WTC11 (cell line): ENCODE measurements around the gene ZNF217. TPM values are rescaled to one million over a fixed set of nuclear protein-coding genes. Genes with fewer than 3 reads are reported as not detected.

Experiments
- ATAC-seq: fragments of 200-7000 bp; cut with Tn5 transposase; 2 replicates; pipeline ENCODE4 v1.10.0; 2021; ENCODE audit warnings: mild to moderate bottlenecking, moderate library complexity
- CTCF ChIA-PET: fragments of 300-600 bp; sonication (Branson Sonifier 250); formaldehyde crosslinking; loops from one replicate; lab custom pipeline; 2021; ENCODE audit warnings: antibody characterized with exemption; lab: Charles Lee
- POLR2A ChIA-PET: fragments of 350-600 bp; sonication (Branson Sonifier 250); formaldehyde crosslinking; loops from one replicate; lab custom pipeline; 2021; ENCODE audit warnings: antibody characterized with exemption; lab: Charles Lee
- DNase-seq: peaks from one replicate; pipeline ENCODE4 v3.0.0; 2021; ENCODE audit warnings: low spot score
- H3K27ac Mint-ChIP-seq: 2 replicates; pipeline ENCODE4 v1.8.0; 2021; ENCODE audit warnings: mixed read lengths
- H3K27me3 Mint-ChIP-seq: 2 replicates; pipeline ENCODE4 v1.8.0; 2021; ENCODE audit warnings: low read depth, mild to moderate bottlenecking, moderate library complexity, mixed read lengths
- H3K36me3 Mint-ChIP-seq: 2 replicates; pipeline ENCODE4 v1.8.0; 2021; ENCODE audit warnings: mixed read lengths
- H3K4me1 Mint-ChIP-seq: 2 replicates; pipeline ENCODE4 v1.8.0; 2022; ENCODE audit warnings: mixed read lengths
- H3K4me3 Mint-ChIP-seq: 2 replicates; pipeline ENCODE4 v1.8.0; 2021; ENCODE audit warnings: mild to moderate bottlenecking, moderate library complexity, mixed read lengths
- H3K9me3 Mint-ChIP-seq: 2 replicates; pipeline ENCODE4 v1.8.0; 2021; ENCODE audit warnings: mixed read lengths
- ESRRA ChIP-seq: sonication (generic); formaldehyde crosslinking; IDR thresholded peaks from 2 replicates; pipeline ENCODE4 v1.8.1; 2022; ENCODE audit warnings: mild to moderate bottlenecking, missing genetic modification reagents, borderline replicate concordance
- GABPB1 ChIP-seq: sonication (generic); formaldehyde crosslinking; IDR thresholded peaks from 2 replicates; pipeline ENCODE4 v1.8.1; 2023; ENCODE audit warnings: mild to moderate bottlenecking, missing genetic modification reagents
- GRHL2 ChIP-seq: fragments of 250-450 bp; sonication (Bioruptor Pico); IDR thresholded peaks from 2 replicates; pipeline ENCODE4 v1.8.0; 2022; ENCODE audit warnings: mild to moderate bottlenecking, moderate library complexity; ENCODE audit not compliant: insufficient replicate concordance, severe bottlenecking
- JAZF1 ChIP-seq: fragments of 250-450 bp; sonication (Bioruptor Pico); IDR thresholded peaks from 2 replicates; pipeline ENCODE4 v1.9.0; 2021; ENCODE audit warnings: moderate library complexity, mild to moderate bottlenecking, inconsistent platforms
- RELA ChIP-seq: sonication (generic); formaldehyde crosslinking; IDR thresholded peaks from 2 replicates; pipeline ENCODE4 v1.8.1; 2022; ENCODE audit warnings: missing genetic modification reagents, mild to moderate bottlenecking, borderline replicate concordance
- RORB ChIP-seq: fragments of 250-450 bp; sonication (Bioruptor Pico); IDR thresholded peaks from 2 replicates; pipeline ENCODE4 v1.9.0; 2021; ENCODE audit warnings: mild to moderate bottlenecking
- SMAD3 ChIP-seq: sonication (generic); formaldehyde crosslinking; IDR thresholded peaks from 2 replicates; pipeline ENCODE4 v1.8.0; 2022; ENCODE audit warnings: missing genetic modification reagents, mild to moderate bottlenecking, borderline replicate concordance
- ZNF219 ChIP-seq: sonication (generic); formaldehyde crosslinking; IDR thresholded peaks from 2 replicates; pipeline ENCODE4 v1.8.0; 2023; ENCODE audit warnings: missing genetic modification reagents, mild to moderate bottlenecking, borderline replicate concordance
- ZNF263 ChIP-seq: sonication (generic); formaldehyde crosslinking; IDR thresholded peaks from 2 replicates; pipeline ENCODE4 v1.8.1; 2022; ENCODE audit warnings: low read depth, mild to moderate bottlenecking, moderate library complexity, missing genetic modification reagents
- ZNF416 ChIP-seq: fragments of 250-450 bp; sonication (Bioruptor Pico); IDR thresholded peaks from 2 replicates; pipeline ENCODE4 v1.9.0; 2021; ENCODE audit warnings: mild to moderate bottlenecking, inconsistent platforms
- ZNF423 ChIP-seq: fragments of 250-450 bp; sonication (Bioruptor Pico); IDR thresholded peaks from 2 replicates; pipeline ENCODE4 v2.1.2; 2022; ENCODE audit warnings: mild to moderate bottlenecking, moderate library complexity
- total RNA-seq: library from RNA; stranded (reverse); gene quantifications from 3 replicates; pipeline ENCODE4 v1.2.3, GENCODE V29; 2021
- TF ChIP-seq, protein P1 (sequence below): fragments of 250-450 bp; sonication (Bioruptor Pico); IDR thresholded peaks from 2 replicates; pipeline ENCODE4 v1.9.0; 2021; ENCODE audit warnings: moderate library complexity, mild to moderate bottlenecking, inconsistent platforms, borderline replicate concordance
- TF ChIP-seq, protein P2 (sequence below): fragments of 250-450 bp; sonication (Bioruptor Pico); IDR thresholded peaks from 2 replicates; pipeline ENCODE4 v1.9.0; 2021; ENCODE audit warnings: mild to moderate bottlenecking, borderline replicate concordance
- TF ChIP-seq, protein P3 (sequence below): sonication (generic); formaldehyde crosslinking; IDR thresholded peaks from 2 replicates; pipeline ENCODE4 v1.8.1; 2022; ENCODE audit warnings: mild to moderate bottlenecking, moderate library complexity, missing genetic modification reagents
- TF ChIP-seq, protein P4 (sequence below): sonication (generic); formaldehyde crosslinking; IDR thresholded peaks from 2 replicates; pipeline ENCODE4 v1.8.0; 2023; ENCODE audit warnings: missing genetic modification reagents, mild to moderate bottlenecking, borderline replicate concordance
- TF ChIP-seq, protein P5 (sequence below): fragments of 250-450 bp; sonication (Bioruptor Pico); IDR thresholded peaks from 2 replicates; pipeline ENCODE4 v1.8.0; 2021; ENCODE audit warnings: mild to moderate bottlenecking

Gene ZNF217
- total RNA-seq, 1 experiment from 2014 or later = 75.6 TPM

DNA sequence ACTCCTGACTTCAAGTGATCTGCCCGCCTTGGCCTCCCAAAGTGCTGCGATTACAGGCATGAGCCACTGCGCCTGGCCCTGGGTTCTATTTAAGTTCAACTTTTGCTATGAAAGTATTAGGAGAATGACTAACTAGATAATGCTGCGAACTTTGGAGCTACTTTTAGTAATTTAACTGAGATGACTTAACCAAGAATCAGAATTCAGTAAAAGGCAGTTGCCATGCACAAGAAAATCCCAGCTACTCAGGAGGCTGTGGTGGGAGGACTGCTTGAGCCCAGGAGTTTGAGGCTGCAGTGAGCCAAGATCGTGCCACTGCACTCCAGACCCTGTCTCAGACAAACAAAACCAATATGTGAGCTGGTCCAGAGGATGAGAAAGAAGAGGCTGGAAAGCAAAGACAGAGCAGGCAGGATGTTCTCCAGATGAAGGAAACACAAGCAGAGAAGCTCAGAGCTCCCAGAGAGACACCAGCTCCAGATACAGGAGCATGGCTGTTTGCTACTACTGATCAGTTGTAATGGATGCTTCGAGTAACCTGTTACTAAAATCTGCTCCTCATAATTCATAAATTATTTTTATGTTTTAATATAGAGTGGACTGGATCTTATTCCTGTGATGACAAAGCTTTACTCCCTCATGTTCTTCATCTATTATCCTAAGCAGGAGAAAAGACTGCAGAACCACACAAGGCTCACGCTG is 23.9 kb downstream of the ZNF217 start:
- ATAC-seq (no peak), DNase-seq (no peak)
- no peak overlapping the region for H3K4me3 Mint-ChIP-seq
- H3K9me3 Mint-ChIP-seq = no peaks in the 10 kb centered on the region
- TF ChIP-seq ZNF219 (CRISPR knock-in tag) (no peak), ZNF263 (CRISPR knock-in tag) (no peak)
- TF ChIP-seq, protein P1, sequence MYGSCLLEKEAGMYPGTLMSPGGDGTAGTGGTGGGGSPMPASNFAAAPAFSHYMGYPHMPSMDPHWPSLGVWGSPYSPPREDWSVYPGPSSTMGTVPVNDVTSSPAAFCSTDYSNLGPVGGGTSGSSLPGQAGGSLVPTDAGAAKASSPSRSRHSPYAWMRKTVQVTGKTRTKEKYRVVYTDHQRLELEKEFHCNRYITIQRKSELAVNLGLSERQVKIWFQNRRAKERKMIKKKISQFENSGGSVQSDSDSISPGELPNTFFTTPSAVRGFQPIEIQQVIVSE (CRISPR knock-in tag) = no peak
- H3K27me3 Mint-ChIP-seq = no peaks in the 10 kb centered on the region
- peaks cover 82% of the 10 kb centered on the region for H3K36me3 Mint-ChIP-seq
- H3K27ac Mint-ChIP-seq = no peak overlapping the region; the same call in 1 of the 2 replicates
- ChIA-PET CTCF (interaction anchor here (1.0 kb wide), 1 partner anchor 370 kb away, joined by 6 read pairs; no protein-coding TSS in a partner anchor), POLR2A (no interaction called here)
- H3K4me1 Mint-ChIP-seq = no peaks in the 10 kb centered on the region

DNA sequence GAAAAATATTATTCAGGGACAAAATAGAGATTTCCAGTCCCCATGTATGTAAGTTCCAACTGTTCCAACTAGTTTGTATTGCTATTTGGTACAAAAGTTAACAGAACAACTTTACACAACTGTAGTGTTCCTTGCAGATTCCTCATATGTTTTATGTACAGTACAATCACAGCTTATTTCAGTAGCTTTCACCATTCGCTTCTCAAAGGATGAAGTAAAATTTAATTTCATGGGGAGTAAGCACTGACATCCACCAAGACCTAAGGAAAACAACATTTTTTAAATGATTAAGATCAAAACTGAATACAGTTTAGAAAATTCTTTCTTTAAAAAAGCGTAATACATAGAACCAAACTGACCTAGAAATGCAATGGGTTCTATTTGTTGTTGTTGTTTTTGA is 24.6 kb downstream of the ZNF217 start:
- ChIA-PET POLR2A (no interaction called here), CTCF (no interaction called here)
- DNase-seq = no peak
- H3K36me3 Mint-ChIP-seq = peaks cover 74% of the 10 kb centered on the region
- H3K4me3 Mint-ChIP-seq = no peak overlapping the region
- no peak for ATAC-seq
- H3K4me1 Mint-ChIP-seq = peaks cover under 1% of the 10 kb centered on the region
- H3K9me3 Mint-ChIP-seq = no peaks in the 10 kb centered on the region
- H3K27me3 Mint-ChIP-seq = no peaks in the 10 kb centered on the region
- TF ChIP-seq, protein P2, sequence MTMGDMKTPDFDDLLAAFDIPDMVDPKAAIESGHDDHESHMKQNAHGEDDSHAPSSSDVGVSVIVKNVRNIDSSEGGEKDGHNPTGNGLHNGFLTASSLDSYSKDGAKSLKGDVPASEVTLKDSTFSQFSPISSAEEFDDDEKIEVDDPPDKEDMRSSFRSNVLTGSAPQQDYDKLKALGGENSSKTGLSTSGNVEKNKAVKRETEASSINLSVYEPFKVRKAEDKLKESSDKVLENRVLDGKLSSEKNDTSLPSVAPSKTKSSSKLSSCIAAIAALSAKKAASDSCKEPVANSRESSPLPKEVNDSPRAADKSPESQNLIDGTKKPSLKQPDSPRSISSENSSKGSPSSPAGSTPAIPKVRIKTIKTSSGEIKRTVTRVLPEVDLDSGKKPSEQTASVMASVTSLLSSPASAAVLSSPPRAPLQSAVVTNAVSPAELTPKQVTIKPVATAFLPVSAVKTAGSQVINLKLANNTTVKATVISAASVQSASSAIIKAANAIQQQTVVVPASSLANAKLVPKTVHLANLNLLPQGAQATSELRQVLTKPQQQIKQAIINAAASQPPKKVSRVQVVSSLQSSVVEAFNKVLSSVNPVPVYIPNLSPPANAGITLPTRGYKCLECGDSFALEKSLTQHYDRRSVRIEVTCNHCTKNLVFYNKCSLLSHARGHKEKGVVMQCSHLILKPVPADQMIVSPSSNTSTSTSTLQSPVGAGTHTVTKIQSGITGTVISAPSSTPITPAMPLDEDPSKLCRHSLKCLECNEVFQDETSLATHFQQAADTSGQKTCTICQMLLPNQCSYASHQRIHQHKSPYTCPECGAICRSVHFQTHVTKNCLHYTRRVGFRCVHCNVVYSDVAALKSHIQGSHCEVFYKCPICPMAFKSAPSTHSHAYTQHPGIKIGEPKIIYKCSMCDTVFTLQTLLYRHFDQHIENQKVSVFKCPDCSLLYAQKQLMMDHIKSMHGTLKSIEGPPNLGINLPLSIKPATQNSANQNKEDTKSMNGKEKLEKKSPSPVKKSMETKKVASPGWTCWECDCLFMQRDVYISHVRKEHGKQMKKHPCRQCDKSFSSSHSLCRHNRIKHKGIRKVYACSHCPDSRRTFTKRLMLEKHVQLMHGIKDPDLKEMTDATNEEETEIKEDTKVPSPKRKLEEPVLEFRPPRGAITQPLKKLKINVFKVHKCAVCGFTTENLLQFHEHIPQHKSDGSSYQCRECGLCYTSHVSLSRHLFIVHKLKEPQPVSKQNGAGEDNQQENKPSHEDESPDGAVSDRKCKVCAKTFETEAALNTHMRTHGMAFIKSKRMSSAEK (CRISPR knock-in tag) = no peak
- TF ChIP-seq GABPB1 (CRISPR knock-in tag) (no peak), GRHL2 (CRISPR knock-in tag) (no peak), SMAD3 (no peak), ESRRA (CRISPR knock-in tag) (no peak)
- TF ChIP-seq, protein P3, sequence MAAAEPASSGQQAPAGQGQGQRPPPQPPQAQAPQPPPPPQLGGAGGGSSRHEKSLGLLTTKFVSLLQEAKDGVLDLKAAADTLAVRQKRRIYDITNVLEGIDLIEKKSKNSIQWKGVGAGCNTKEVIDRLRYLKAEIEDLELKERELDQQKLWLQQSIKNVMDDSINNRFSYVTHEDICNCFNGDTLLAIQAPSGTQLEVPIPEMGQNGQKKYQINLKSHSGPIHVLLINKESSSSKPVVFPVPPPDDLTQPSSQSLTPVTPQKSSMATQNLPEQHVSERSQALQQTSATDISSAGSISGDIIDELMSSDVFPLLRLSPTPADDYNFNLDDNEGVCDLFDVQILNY (CRISPR knock-in tag) = no peak
- H3K27ac Mint-ChIP-seq = 0 out of 2 replicates have a peak overlapping the region, but pooled peaks have one; percentile 27

DNA sequence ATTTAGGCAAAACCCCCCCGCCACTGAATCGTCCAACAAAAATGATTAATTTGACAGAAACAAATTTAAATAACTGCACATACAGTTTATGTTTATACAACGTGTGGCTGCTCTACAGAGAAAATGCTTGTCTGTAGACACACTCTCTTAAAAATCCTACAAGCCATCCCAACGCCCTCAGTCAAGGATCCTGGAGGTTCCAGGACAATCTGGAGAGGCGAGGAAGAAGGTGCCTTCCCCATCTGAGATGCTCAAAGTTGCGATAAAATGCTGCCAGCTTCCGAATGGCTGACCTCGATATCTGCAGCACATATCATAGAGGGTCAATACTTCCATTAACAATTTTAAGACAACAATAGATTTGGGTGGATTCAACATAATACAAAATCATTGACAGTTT is 25.3 kb downstream of the ZNF217 start:
- H3K9me3 Mint-ChIP-seq = no peaks in the 10 kb centered on the region
- POLR2A ChIA-PET = no interaction called here
- peaks cover 5% of the 10 kb centered on the region for H3K4me1 Mint-ChIP-seq
- H3K27ac Mint-ChIP-seq = no peak overlapping the region
- H3K27me3 Mint-ChIP-seq = no peaks in the 10 kb centered on the region
- no peak for TF ChIP-seq RELA (CRISPR knock-in tag)
- TF ChIP-seq RORB (CRISPR knock-in tag) = no peak
- TF ChIP-seq, protein P4, sequence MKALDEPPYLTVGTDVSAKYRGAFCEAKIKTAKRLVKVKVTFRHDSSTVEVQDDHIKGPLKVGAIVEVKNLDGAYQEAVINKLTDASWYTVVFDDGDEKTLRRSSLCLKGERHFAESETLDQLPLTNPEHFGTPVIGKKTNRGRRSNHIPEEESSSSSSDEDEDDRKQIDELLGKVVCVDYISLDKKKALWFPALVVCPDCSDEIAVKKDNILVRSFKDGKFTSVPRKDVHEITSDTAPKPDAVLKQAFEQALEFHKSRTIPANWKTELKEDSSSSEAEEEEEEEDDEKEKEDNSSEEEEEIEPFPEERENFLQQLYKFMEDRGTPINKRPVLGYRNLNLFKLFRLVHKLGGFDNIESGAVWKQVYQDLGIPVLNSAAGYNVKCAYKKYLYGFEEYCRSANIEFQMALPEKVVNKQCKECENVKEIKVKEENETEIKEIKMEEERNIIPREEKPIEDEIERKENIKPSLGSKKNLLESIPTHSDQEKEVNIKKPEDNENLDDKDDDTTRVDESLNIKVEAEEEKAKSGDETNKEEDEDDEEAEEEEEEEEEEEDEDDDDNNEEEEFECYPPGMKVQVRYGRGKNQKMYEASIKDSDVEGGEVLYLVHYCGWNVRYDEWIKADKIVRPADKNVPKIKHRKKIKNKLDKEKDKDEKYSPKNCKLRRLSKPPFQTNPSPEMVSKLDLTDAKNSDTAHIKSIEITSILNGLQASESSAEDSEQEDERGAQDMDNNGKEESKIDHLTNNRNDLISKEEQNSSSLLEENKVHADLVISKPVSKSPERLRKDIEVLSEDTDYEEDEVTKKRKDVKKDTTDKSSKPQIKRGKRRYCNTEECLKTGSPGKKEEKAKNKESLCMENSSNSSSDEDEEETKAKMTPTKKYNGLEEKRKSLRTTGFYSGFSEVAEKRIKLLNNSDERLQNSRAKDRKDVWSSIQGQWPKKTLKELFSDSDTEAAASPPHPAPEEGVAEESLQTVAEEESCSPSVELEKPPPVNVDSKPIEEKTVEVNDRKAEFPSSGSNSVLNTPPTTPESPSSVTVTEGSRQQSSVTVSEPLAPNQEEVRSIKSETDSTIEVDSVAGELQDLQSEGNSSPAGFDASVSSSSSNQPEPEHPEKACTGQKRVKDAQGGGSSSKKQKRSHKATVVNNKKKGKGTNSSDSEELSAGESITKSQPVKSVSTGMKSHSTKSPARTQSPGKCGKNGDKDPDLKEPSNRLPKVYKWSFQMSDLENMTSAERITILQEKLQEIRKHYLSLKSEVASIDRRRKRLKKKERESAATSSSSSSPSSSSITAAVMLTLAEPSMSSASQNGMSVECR = no peak
- no peak for TF ChIP-seq JAZF1 (CRISPR knock-in tag)
- TF ChIP-seq ZNF416 (CRISPR knock-in tag) = no peak
- TF ChIP-seq ZNF219 (CRISPR knock-in tag) = no peak
- TF ChIP-seq, protein P5, sequence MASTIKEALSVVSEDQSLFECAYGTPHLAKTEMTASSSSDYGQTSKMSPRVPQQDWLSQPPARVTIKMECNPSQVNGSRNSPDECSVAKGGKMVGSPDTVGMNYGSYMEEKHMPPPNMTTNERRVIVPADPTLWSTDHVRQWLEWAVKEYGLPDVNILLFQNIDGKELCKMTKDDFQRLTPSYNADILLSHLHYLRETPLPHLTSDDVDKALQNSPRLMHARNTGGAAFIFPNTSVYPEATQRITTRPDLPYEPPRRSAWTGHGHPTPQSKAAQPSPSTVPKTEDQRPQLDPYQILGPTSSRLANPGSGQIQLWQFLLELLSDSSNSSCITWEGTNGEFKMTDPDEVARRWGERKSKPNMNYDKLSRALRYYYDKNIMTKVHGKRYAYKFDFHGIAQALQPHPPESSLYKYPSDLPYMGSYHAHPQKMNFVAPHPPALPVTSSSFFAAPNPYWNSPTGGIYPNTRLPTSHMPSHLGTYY (CRISPR knock-in tag) = no peak
- TF ChIP-seq ZNF423 (CRISPR knock-in tag) = no peak
- TF ChIP-seq, all 79 proteins: peak for 0
- DNase-seq = no peak
- CTCF ChIA-PET = no interaction called here
- Mint-ChIP-seq H3K36me3 (peaks cover 68% of the 10 kb centered on the region), H3K4me3 (no peak overlapping the region)
- ATAC-seq = no peak
